Measurements from ENCODE around the gene UQCRC2.
"Not testable (repeated sequence)": the region's sequence is repeated elsewhere in the genome, so short reads cannot be mapped to it uniquely, and the experiment has no call there.

Gene UQCRC2

DNA sequence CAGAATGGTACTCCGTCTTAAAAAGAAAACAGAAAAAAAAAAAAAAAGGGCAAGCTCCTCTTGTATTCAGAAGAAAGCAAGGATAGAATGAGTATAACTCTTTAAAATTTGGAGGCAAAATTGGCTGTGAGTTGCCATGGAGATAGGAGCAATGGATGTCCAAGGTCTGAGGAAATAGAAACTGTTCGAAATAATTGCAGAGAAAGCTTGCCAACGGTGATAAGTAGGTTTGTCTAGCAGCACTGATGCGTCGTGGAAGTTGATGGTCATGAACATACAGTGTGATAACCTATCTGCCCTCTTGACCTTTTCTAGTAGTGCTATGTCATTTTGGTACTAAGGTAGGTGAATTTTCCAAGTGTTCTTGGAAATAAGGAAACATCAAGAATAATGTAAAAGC is 57.7 kb downstream of the UQCRC2 start:
- no peak for DNase-seq (ENCODE audit: low read depth)

DNA sequence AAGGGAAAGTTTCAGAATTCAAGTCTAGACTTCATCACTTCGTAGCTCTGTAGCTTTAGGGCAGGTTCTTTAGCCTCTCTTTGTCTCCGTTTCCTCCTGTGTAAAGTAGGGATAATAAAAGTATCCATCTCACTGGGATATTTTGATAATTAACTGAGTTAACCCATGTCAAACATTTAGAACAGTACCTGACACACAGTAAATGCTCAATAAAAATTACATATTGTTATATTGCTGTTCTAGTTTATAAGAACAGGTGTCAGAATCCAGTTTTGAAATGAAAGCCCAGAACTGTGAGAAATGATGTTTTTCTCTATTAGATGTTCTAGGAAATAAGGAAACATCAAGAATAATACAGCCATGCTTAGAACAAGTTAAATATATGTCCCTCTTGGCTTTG is 59.1 kb downstream of the UQCRC2 start:
- no peak for DNase-seq (ENCODE audit: low read depth)

DNA sequence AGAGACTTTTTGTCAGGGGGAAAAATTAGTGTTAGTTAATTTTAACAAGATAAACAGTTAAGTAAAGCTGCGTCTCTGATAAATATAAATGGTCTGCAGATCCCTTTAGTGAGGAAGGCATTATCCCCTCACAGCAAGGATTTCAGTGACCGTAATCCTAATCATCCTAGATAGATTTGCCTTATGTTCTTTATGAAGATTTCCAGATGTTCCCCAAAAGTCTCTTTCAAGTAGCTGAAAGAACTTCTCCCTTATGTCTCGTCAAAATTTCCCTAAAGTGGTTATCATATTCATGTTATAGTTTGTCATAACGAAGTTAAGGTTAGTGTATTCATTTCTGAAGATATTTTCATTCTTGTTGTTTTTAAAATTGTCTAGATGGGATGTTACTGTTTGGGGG is 60.3 kb downstream of the UQCRC2 start:
- no peak for DNase-seq (ENCODE audit: low read depth)

- DNase-seq (ENCODE audit: low read depth), result no peak
These were observed 61.2 kb downstream of the UQCRC2 start for GRCh38 chr16:22014271-22014873.

DNA sequence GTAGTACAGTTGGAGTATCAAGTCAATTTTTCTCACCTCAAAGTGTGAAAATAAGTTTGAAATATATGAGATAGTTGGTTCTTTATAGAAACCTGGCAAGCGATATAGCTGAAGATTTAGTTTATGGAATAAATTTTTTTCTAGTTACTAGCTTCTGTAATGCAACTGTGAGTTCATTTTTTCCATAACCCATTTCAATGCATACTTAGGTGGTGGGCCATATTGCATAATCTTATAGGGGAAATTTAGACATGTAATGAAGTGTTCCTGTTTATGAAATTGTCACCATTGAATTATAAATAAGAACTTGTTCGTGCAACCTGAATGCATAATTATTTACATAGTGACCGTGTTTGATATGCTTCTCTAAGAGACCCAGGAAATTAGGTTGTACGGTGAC is 63.8 kb downstream of the UQCRC2 start:
- DNase-seq (ENCODE audit: low read depth), result no peak

DNA sequence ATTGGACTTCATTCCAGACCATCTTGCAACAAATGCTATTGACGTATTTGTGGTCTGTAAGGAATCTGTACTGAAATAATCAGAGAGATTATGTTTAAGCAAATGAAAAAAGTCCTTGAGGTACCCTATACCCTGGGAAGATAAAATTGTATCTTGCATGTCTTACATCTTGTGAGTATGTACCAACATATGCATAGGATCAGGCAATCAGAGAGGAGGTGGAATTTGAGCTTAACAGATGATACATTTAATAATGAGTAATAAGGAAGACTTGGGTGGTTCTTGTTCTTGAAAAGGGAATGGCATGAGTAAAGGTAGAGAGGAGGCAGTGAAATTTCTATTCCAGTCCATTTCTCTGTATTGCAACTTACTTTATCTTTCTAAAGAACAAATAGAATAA is 65.4 kb downstream of the UQCRC2 start:
- no peak for DNase-seq (ENCODE audit: low read depth)

GRCh38 chr16:22022151-22022550 is 69.0 kb downstream of the UQCRC2 start:
- DNase-seq (ENCODE audit: low read depth), result no peak

DNA sequence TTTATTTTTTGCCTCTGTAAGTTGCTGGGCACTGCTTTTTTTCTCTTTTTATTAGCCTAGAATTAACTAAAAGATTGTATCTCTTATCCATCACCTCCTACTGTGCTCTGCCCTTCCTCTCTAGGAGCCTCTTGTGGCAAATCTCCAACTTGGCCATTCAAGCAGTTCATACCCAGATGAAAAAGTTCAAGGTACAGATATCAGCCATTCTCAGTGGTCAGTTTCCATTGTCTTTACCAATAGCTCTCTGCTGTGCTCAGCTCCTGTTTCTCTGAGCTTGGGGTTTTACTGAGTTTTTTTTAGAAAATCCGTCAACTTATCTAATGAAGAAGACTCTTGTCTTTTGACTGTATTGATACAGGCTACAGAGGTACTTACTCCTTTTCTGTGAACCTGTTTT is 70.3 kb downstream of the UQCRC2 start:
- DNase-seq (ENCODE audit: low read depth), result no peak

DNA sequence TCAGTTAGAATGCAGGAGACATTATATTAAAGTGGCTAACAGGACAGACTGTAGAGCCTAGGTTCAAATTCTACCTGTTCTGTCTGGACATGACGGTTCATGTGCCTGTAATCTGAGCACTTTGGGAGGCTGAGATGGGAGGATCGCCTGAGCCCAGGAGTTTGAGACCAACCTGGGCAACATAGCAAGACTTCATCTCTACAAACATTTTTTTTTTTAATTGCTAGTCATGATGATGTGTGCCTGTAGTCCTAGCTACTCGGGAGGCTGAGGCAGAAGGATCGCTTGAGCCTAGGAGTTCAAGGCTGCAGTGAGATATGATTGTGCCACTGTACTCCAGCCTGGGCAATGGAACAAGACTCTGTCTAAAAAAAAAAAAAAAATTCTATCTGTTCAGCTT is 71.6 kb downstream of the UQCRC2 start:
- DNase-seq (ENCODE audit: low read depth), result not testable (repeated sequence)

DNA sequence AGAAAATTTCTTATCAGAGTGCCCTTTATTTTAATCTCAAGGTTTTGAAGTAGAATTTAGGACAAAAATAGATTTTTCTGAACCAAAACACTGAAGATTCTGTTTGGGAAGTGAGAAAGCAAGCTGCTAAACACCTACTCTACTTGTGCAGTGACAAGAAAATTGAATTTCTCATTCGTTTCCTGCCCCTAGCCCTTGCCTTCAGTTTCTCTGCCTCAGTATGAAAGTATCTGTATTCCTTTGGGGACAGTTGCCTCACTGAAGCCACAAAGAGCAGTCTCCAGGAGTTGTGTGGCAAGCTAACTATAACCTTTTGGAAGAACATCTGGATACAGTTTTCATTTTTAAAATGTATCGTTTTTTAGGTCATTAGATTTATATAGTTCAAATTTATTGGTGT is 74.5 kb downstream of the UQCRC2 start:
- DNase-seq (ENCODE audit: low read depth), result no peak

DNA sequence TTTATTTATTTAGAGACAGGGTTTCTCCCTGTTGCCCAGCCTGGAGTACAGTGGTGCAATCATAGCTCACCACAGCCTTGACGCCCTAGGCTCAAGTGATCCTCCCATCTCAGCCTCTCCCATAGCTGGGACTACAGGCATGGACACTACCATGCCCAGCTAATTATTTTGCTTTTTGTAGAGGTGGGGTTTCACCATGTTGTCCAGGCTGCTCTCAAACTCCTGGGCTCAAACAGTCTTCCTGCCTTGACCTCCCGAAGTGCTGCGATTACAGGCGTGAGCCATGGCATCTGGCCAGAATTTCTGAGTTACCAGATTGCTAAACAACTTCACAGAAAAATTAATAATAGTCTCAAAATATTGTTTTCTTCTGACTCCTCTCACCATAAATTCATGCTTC is 76.5 kb downstream of the UQCRC2 start:
- no peak for DNase-seq (ENCODE audit: low read depth)

- no peak for DNase-seq (ENCODE audit: low read depth)
These were observed 77.1 kb downstream of the UQCRC2 start for GRCh38 chr16:22030087-22030812.

GRCh38 chr16:22031483-22032083 is 78.4 kb downstream of the UQCRC2 start:
- DNase-seq (ENCODE audit: low read depth), result no peak
